MV-4-11 (cell line): ENCODE results near the gene MYH11.
"Not testable (repeated sequence)": the region's sequence is repeated elsewhere in the genome, so short reads cannot be mapped to it uniquely, and the experiment has no call there.

Source experiments
- DNase-seq: peaks from one replicate; lab custom pipeline; 2025; lab: John Stamatoyannopoulos, UW

MYH11 gene

DNA sequence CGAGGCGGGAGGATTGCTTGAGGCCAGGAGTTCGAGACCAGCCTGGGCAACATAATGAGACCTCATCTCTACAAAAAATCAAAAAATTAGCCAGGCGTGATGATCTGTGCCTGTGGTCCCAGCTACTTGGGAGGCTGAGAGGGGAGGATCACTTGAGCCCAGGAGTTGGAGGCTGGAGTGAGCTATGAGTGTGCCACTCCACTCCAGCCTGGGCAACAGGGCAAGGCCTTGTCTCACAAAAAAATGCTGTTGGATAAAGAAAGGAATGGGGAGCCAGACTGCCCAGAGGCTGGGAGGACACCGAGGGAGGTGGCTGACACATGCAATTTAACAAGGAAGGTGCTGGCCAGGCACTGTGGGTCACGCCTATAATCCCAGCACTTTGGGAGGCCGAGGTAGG, 47.5 kb downstream of the MYH11 start:
- not testable (repeated sequence) for DNase-seq

DNA sequence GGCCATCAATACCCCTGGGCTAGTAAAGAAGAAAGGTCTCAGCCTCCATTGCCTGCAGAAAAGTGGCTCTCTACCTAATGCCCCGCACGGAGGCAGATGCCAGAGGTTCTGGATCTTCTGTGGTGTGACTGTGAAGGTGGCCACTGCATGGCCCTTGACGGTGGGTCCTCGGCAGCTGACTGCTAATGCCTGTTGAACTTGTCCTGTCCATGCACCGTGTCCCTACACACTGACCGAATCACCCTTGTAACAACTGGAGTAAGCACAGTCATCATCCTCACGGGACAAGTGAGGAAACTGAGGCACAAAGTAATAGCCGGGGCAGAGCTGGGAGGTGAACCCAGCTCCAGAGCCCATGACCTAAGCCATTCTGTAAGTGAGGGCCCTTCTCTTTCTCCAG, 48.8 kb downstream of the MYH11 start:
- no peak for DNase-seq

DNA sequence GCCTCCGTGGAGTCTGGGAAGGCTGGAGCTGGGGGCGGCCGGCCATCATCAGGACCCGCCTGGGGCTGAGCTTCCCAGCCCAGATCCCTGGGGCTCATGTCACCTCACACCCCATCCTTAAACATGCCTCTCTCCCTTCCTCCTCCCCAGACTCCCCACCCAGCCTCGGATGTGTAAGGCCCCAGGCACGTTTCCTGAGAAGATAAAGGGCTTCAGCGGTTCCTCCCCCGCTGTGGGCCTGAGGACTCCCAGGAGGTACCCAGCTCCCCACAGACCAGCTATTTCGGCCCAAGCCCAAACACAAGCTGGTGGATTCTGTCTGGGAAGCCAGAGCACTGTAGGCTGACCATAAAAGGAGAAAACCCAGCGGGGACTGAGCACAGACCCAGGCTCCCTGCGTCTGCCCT, 49.2 kb downstream of the MYH11 start:
- DNase-seq = no peak

DNA sequence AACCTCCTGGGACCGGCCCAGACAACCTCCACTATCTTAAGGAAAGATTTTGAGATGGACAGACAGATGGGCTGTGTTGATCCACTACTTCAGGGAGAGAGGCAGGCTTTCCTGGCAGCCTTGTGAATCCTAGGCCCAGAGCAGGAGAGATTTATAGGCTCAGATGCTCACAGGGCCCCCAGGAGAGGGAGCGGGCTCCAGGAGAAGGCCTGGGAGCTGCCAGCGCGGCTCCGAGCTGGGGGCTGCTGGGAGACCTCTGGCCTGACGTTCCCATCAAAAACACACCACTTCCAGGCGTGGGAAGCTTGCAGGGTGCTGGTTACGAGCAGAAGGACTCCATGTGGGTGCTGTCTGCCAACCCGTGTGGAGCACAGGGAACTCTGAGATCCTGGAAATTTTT, 53.2 kb downstream of the MYH11 start:
- no peak for DNase-seq

DNA sequence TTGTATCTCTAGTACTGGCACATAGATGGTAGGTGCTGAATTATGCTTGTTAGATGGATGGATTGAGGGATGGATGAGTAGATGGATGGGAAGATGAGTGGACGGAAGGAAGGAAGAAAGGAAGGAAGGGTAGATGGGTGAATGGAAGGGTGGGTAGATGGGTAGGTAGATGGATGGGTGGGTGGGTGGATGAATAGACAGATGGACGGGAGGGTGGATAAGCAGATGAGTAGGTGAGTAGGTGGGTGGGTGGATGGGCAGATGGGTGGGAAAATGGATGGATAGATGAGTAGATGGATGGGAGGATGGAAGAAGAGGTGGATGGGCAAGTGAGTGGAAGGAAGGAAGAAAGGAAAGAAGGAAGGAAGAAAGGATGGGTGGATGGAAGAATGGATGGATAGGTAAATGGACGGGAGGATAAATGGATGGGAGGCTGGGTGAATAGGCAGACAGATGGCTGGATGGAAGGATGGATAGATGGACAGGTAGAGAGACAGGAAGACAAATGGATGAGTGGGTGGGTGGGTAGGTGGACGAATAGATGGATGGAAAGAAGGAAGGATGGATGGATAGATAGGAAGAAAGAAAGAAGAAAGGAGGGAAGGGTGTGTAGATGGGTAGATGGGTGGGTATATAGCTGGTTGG, 56.9 kb downstream of the MYH11 start:
- DNase-seq = no peak

DNA sequence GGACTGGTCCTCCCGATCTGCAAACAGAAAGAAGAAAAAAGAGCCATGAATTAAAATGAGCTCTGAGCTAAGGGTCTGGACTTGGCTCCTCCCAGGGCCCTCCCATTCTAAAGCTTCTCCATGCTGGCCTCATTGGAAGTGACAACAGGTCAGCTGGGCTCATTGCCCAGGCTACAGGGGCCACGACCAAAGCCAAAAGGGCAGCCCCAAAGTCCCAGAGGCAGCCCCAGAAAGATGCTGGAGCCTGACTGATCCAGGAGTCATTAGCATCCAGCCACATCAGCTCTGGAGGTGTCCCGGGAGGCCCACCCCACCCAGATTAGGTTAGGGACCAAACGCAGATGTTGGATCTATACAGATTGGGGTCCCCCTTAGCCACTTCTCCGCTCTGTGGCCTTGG, 58.2 kb downstream of the MYH11 start:
- DNase-seq = no peak

DNA sequence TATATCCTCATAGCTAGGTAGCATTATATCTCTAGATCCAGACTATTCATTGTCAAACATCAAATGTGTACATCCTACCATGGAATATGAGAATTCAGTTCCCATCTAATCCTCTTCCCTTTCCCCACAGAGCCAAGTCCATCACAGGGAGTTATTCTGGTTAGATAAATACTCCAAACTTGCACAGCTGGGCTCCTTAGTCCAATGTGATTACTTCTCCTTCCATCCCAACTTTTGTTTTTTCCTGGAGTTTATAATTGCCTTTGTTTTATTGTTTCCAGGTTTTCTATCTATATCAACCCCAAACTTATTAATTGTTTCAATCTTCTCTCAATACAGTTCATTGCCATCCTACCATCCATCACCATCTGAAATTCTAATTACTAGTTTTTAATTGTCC, 59.9 kb downstream of the MYH11 start:
- no peak for DNase-seq

DNA sequence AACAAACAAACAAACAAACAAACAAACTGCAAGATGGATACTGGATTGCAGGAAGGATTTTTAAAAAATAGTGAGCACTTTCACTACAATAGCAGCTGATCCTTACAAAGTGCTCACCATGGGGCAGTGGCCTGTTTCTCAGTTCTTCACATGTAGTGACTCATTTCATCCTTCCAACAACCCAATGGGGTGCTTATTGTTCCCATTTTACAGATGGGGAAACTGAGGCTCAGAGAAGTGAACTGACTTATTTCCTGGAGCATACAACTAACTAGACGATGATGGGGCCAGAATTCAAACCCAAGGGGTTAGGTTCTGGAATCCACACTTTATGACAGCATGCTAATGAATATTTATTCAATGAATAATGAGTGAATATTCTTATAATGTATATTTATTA, 61.2 kb downstream of the MYH11 start:
- DNase-seq = no peak

DNA sequence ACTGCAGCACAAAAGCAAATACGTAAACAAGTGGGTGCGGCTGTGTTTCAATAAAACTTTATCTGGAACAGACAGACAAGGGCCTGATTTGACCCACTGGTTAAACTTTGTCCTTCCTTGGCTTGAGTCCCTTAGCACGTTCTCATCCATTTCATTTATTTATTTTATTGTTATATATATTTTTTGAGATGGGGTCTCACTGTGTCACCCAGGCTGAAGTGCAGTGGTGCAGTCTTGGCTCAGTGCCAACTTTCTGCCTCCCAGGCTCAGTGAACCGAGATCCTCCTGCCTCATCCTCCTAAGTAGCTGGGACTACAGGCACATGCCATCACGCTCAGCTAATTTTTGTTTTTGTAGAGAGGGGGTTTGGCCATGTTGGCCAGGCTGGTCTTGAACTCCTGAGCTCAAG, 64.3 kb downstream of the MYH11 start:
- no peak for DNase-seq

DNA sequence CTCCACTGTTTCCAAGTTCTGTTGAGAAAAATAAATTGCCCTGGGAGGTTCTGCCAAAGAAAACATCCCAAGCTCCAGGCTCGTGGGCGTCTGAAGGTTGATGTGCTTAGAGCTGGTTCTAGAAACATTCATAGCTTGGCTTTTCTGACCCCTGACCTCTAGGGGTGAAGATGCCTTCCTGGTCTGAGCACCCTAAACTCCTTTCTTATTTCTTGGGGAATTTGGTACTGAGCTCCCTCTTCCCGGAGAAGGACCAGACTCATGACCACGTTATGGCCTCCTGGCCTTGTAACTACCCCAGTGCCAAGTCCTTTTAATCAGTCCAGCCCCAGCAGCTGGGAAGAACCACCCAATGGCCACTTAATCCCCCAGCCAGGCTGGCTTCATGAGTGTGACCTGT, 66.4 kb downstream of the MYH11 start:
- no peak for DNase-seq

DNA sequence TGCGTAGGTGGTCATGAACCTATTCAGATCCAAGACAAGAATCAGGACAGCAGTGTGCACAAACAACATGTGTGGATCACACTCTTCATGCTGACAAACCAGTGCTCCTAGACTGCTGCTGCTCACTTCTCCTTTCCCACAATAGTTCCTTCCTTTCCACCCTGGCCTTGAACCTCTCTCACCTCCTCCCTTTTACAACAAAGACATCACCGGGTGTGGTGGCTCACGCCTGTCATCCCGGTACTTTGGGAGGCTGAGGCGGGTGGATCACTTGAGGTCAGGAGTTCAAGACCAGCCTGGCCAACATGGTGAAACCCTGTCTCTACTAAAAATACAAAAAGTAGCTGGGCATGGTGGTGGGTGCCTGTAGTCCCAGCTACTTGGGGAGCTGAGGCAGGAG, 67.0 kb downstream of the MYH11 start:
- peak; percentile 20 for DNase-seq

DNA sequence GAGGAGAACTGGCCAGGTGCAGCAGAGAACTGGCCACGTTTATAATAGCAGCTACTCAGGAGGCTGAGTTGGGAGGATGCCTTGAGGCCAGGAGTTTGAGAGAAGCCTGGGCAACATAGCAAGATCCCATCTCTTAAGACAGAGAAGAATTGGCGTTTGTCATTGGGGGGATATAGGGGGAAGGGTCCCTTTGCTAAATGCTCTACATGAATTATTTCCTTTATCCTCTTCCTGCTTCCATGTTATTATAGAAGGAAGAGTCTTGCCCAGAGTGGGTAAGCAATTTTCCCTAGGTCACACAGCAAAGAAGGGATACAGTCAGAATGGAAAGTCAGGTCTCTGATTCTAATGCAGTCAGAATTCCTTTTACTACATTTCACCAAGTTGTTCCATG, 68.0 kb downstream of the MYH11 start:
- DNase-seq = no peak

DNA sequence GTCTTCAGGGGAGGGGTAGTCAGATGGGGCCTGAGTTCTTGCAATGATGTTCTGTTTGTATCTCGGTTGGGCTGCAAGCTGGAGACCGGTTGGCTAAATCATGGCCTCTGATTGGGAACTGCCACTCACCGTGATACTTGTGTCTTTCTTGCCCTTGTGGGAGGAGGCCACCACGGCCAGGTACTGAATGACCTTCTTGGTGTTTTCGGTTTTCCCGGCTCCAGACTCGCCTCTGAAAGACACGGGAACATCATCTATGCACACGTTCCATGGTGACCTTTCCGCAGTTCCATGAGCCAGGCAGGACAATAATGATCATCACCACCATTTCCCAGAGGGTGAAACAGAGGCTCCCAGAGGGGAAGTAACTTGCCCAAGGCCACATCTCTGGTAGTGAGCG, 70.3 kb downstream of the MYH11 start:
- DNase-seq = no peak

DNA sequence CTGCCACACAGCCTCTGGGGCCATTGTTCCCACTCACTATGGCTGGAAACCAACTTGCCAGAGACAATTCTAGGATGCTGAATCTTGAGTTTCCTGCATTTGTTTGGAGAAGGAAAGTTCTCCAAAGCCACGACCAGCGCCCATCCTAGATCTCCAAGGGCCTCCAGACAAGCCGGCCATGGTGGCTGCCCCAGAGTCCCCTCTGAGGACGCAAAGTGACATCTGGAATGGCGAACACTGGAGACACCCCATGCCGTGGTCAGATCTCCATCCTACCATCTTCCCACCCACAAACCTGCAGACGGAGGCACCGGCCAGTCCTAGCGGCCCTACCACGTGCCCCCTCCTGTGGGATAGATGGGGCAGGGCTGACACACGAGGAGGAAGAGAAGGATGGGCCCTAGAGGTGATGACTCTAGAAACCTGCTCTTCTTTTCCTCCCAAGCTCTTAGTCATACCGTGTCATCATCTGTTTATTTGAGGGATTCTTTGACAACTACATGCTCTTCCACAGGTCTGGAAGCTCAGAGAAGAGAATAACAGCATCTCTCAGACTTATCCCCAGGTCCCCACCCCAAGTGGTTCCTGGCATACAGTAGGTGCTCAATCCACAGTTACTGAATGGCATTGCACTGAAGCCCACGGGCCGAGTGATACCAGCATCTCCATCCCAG, 71.3 kb downstream of the MYH11 start:
- DNase-seq = no peak

DNA sequence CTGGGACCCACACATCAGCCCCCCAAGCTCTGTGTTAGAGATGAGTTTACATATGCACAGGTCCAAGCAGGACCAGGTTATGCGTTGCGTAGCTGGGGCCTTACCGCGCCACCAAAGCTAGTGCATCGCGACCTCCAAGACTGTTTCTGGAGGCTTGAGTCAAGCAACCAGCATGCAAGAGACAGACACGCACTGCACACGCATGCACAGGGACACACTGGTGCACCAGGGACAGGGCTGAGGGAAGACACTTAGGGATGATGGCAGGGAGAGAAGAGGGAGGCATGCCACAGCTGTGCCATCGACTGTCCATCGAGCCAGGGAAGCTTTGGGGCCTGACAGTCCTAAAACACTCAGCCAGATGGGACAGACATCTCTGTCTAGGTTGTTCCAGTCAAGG, 72.8 kb downstream of the MYH11 start:
- DNase-seq = no peak

DNA sequence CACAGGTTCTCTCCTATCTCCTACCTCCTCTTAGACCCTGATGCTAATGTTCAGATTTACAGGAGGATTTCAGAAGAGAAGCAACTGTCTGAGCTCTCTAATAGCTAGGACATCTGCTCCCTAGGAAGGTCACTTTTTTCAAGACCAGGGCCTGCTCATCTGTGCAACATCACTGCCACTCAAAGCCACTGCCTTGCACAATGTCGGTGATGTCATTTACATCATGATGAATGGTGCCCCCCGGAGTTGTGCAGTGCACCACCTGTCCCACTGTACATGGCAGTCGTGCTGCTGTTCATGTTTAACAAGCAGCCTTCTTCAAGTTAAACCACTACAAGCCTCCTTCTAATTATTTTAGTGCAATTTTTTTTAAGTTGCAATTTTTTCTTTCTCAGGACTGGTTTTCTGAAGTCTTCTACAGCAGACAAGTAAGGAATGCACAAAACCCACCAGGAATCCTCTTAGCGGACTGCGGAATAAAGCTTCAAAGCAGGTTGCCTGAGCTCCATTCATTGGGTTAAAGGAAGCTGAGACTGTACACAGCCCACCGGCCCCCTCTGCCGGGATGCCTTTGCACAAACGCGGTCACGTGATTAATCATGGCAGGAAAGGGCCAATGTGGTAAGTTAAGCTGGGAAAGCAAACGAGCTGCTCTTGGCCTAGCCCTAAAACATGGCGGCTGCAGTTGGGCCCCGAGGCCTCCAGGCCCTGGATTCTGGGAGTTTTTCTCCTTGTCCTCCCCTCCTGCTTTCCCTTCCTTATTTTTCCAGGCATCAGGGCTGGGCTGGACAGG, 74.1 kb downstream of the MYH11 start:
- no peak for DNase-seq

DNA sequence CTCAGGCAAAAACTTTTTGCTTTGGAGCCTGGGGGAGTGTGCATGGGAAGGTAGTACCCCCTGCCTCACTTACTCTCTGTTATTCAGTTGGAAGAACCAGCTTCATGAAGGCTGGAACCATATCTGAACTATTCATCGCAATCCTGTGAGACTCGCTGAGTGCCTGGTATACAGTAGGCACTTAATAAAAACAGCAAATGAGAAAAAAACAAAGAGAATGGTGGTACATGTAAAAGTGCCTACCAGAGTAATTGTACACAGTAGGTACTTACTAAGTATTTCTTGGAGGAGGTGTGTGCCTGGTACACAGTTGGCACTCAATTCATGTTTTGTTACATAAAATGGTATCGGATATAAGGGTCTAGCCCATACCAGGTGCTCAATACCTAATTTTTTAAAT, 75.2 kb downstream of the MYH11 start:
- no peak for DNase-seq

DNA sequence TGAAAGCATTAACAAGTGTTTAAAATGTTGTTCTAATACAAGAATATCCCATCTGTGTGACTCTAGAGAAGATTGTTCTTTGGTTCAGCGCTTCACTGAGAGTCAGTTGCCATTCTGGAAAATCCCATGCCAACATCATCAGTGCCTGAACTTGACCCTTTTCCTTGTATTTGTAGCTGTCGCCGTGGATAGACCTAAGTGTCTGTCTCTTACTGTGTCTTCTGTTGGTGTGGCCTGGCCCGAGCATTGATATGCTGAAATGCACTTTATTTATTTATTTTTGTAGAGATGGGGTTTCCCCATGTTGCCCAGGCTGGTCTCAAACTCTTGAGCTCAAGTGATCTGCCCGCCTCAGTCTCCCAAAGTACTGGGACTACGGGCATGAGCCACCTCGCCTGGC, 76.0 kb downstream of the MYH11 start:
- no peak for DNase-seq

DNA sequence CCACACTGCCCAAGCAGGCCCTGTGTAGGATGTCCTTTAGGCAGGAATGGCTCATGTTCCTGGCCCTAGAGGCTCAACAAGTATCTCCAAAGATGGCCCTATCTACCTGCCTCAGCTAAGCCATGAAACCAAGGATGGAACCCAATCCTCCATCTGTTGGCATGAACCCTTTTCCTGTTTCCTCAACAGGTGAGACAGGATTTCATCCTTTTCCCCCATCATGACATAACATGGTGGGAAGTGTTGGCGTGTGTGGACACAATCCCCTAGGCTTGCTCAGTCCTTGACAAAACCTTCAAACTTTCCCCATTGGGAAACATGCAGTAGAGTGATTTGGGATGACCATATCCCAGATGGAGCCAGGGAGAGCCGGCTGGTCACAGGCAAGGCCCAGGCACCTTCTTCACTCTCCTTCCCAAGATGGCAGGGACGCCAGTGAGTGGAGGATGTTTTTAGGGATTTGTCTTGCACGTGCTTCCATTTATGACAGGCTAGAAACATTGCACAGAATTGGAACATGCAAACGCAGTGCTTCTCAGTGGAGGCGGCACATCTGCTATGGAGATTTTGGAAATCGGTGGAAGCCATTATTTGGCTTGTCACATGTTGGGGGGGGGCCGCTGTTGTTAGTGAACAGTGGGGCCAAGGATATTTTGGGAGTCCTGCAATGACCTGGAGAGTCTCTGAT, 77.0 kb downstream of the MYH11 start:
- DNase-seq = no peak

DNA sequence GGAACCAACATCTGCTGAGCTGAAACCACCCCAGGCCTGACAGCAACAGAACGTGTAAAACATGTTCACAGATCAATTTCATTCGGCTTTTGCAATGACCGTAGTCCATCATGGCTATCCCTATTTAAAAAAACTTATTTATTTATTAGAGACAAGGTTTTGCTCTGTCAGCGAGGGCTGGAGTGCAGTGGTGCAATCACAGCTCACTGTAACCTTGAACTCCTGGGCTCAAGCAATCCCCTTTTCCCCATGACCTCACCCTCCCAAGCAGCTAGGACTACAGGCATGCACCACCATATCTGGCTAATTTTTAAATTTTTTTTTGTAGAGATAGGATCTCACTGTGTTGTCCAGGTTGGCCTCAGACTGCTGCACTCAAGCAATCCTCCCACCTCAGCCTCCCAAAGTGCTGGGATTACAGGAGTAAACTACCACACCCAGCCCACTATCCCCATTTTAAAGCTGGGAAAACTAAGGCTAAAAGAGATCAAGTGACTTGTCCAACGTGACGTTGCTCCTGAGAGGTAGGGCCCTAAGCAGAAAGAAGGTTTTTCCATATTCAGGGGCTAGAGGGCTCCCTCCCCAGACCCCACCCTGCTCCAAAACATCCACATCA, 77.7 kb downstream of the MYH11 start:
- DNase-seq = no peak

DNA sequence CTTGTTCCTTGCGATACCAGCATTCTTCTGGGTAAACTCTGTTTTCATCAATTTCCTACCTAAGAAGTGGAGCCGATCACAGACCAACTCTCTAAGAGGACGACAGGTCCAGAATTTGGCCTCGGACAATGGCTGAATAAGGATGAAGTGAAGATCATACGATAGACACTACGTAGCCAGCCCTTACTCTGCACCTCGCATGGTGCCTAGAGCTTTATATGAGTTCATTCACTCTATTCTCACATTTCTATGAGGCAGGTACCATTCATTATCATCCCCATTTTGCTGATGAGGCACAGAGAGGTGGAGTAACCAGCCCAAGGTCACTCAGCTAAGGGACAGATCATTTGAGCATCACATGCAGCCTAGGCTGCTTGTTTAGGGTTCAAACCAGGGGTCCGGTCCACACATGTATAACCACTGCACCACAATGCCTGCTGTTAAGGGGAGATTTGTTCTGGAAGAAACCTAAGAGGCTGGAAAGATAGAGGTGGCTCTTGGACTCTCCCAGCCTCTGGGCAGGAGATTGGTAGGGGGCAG, 78.6 kb downstream of the MYH11 start:
- no peak for DNase-seq
